HG02870 (cell line): Measurements from ENCODE around the gene PDGFB.

ENCODE experiments used
- ATAC-seq: cut with Tn5 transposase; IDR thresholded peaks from one replicate; pipeline ENCODE4 v1.9.1; 2021; ENCODE audit warnings: mild to moderate bottlenecking, moderate library complexity; ENCODE audit not compliant: unreplicated experiment

Gene PDGFB

DNA sequence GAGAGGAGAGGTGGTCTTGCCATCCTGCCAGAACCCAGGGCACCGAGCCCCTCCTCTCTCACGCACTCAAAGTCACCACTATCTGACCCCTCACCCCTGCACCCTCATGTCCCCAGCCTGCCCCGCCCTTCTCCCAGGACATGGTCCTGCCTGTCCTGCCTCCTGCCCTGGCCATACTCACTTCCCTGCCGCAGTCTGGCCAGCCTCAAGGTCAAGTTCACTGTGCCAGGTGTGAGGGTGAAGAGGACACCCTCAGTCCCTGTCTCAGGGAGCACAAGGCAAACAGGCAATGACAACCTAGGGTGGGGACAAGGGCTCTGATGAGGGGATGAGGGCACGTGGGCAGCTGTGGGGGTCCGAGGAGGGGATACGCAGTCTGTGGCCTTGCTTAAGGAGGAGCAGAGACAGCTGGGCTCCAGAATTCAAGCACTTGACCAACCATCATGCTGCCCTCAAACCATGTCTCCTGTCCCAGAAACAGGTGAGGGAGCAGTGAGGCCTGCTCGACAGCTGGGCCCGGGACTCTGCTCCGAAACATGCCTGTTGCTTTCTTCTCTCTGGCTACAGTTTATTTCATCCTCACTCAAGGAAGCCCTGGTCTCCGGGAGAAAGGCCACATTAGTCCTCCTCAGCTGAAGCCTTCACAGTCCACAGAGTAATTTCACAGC lies 36.6 kb downstream of the PDGFB start:
- ATAC-seq, result no peak

DNA sequence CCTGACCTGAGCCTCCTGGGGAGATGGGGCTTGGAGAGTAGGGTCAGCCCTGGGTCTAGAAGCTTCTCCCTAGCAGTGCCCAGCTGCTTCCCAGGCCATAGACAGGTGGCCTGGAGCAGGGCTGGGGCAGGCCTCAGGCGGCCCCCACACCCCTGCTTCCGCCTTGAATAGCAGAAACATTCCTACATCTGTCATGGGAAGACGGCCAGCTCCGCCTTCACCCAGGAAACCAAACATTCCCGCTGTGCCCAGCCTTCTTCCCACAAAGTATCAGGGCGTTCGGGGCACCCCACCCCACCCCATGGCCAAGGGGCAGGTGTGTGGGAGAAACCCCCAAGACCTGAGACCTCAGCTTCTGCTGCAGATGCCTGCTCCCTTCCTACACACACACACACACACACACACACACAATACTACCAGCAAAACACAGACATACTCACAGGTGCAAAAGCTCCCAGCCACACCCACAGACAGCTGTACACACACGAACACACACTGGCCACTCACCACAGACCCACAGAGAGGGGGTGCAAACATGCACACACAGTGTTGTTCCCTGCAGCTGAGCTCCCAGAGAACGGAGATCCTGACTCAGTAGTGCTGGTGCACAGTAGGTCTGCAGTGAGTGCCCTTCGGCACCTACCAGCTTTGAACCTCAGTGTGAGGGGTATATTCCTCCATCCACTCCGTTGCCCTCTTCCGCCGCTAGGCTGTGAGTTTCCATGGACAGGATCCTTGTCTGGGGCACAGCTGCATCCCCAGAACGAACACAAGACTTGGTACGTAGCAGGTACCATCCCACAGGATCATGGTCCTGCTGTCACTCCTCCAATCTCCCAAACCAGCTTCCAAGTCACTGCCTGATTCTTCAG lies 37.4 kb downstream of the PDGFB start:
- ATAC-seq, result no peak

DNA sequence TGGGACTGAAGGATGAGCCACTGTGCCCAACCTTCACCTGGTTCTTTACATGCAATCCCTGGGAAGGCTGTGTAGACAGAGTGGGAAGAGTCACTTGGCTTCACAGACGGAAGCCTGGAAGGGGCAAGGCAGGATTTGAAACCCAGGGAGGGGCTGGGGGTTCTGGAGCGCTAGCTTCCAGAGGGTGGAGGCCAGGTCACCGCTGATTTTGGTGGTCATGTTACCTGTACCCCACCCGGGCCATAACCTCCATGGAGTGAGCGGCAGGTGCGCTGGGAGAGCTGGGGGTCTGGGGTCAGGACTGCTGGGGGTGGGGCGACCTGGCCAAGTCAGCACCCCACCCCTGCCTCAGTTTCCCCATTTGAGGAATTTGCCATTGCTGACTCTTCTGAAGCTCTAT lies 38.3 kb downstream of the PDGFB start:
- no peak for ATAC-seq

DNA sequence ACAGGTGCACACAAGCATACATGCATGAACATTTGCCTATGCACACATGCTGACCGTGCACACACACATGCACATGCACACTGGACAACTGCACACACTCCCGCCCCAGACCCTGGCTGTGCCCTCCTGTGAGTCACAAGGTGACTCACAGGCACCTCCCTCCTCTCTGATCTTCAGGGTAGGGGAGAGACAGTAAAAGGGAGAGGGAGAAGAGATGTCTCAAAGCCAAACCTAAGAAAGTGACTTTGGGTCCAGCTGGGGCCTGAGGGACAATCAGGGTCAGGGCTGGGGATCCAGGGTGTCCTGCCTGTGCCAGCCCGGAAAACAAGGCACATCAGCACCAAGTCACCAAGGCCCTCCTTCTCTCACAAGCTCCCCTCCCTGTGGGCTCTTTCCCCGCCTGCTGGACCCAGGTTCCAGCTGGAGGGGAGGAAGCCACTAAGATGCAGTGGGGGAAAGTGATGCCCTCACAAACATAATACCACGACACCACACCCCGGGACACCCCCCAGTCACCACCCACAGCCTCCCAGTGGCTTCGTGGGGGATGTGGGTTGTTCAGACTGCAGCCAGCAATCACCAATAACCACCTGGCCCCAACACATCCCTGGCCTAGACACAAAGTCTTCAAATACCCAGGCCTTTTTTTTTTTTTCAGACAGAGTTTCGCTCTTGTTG lies 39.3 kb downstream of the PDGFB start:
- ATAC-seq, result no peak

DNA sequence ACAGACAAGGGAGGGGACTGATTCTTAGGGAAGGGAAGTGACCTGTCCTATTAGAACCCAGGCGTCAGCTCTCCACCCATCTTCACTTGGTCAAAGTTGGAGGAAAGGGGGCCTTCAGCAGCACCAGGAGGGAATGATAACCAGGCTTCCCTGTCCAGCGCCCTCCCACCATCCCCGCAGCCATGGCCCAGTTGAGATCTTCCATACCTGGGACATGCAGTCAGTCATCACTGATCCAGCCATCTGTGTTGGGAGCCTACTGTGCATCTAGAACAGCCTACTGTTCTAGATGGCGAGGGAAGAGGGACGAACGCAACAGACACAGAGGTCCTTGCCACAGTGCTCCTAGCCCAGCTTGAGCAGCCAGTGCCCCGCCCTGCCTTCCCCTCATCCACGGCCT lies 40.6 kb downstream of the PDGFB start:
- ATAC-seq, result no peak

DNA sequence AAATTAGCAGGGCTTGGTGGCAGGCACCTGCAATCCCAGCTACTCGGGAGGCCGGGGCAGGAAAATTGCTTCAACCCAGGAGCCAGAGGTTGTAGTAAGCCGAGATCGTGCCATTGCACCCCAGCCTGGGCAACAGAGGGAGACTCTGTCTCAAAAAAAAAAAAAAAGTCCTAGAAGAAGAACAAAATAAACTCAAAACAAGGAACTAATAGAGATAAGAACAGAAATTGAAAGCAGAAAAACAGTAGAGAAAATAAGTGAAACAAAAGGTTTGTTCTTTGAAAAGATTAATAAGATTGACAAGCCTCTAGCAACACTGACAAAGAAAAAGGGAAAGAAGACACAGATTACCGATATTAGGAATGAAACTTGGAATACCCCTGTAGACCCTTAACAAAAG lies 47.2 kb downstream of the PDGFB start:
- no peak for ATAC-seq

- no peak for ATAC-seq
These were observed 50.7 kb downstream of the PDGFB start for GRCh38 chr22:39194098-39194497.

- ATAC-seq, result no peak
These were observed 56.0 kb downstream of the PDGFB start for GRCh38 chr22:39188809-39189208.

DNA sequence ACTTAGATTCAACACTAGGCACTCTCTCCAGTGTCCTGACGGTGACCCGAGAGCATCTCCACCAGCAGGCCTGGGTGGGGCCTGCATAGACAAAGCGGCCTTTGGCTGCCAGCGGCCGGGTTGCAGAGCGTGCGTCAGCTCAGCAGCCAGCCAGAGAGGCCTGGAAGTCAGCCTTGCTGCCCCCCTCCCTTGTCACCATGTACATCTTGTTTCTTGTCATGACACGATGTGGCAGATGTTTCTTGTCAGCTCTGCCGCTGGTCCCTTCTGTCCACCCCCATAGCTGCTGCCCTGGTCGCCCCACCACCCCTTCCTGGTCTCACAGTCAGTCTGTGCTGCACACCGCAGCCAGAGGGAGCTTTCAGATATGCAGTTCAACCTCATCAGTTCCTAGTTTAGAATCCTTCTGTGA lies 59.2 kb downstream of the PDGFB start:
- no peak for ATAC-seq

GRCh38 chr22:39184586-39185577 lies 59.9 kb downstream of the PDGFB start:
- ATAC-seq, result no peak

DNA sequence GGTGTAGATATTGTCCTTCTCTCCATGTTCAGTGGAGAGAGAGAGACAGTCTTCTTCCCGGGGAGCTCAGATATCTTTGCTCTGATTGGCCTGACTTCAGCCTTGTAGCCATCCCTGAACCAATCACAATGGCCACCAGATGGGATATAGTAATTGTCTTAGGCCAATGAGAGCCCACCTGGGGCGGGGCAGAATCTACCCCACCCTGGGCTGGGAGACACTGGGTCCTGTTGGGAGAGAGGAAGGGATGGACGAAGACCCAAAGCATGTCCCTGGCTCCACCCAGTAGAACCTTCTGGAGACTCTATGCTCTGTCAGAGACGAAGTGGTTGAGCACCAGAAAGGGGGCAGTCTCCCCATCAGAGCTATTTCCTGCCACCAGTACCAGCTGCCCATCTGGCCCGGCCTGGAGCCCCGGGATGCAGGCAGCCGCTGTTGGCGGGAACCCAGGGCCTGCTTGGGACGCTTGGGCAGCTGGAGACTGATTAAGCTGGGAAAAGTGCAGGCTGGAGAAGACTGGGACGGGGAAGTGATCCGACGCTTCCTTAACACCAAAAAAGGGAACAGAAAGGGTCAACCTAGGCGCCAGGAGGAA lies 60.7 kb downstream of the PDGFB start:
- ATAC-seq, result no peak

GRCh38 chr22:39182478-39183030 lies 62.2 kb downstream of the PDGFB start:
- ATAC-seq, result no peak

DNA sequence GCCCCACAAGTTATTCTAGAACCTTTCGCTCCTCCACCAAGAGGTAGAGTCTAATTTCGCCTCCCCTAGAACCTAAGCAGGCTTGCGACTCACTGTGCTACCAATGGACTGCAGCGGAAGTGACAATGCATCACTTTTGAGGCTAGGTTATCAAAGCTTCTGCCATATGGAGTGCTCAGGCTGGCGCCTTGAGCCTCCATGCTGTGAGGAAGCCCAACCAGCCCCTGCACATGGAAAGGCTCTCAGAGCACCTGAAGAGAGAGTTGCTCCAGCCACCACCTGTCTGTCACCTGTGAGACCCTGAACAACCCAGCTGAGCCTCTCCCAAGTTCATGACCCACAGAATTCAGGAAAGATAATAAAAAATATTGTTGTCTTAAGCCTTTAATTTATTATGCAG lies 63.0 kb downstream of the PDGFB start:
- no peak for ATAC-seq

DNA sequence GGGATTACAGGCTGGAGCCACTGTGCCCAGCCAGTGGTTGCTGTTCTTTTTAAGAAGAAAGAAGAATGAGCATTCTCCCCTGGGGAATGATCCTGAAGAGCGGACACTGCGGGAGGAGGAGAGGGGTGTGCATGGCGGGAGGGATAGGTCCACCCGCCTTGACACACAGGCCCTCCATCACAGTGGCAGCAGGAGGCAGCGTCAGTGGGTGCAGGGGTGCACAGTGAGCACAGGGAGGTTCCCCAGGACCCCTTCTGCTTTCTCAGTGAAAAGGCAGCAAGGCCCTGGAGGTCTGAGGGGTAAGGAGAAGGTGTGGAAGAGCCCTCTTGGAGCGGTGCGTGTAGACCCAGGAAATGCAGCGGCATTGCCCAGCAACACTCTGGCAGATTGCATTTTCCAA lies 63.4 kb downstream of the PDGFB start:
- ATAC-seq, result no peak

GRCh38 chr22:39179841-39180335 lies 64.9 kb downstream of the PDGFB start:
- ATAC-seq, result no peak

DNA sequence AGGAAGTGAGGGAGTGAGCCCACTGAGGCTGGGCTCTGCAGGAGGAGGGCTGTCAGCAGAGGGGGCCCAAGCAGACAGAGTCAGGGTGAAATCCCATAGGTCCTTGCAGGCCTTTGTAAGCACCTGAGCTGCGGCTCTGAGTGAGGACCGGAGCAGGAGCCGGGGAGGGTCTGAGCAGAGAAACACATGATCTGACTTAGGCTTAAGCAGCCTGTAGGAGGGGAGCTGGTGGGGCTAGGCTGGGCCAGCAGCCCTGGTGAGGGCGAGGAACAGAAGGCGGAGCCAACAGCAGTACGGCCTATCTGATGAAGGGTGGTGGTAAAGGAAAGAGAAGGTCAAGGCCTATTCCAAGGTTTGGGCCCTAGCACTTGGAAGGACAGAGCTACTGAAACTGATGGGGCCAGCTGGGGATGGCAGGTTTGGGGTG lies 65.4 kb downstream of the PDGFB start:
- ATAC-seq, result no peak

DNA sequence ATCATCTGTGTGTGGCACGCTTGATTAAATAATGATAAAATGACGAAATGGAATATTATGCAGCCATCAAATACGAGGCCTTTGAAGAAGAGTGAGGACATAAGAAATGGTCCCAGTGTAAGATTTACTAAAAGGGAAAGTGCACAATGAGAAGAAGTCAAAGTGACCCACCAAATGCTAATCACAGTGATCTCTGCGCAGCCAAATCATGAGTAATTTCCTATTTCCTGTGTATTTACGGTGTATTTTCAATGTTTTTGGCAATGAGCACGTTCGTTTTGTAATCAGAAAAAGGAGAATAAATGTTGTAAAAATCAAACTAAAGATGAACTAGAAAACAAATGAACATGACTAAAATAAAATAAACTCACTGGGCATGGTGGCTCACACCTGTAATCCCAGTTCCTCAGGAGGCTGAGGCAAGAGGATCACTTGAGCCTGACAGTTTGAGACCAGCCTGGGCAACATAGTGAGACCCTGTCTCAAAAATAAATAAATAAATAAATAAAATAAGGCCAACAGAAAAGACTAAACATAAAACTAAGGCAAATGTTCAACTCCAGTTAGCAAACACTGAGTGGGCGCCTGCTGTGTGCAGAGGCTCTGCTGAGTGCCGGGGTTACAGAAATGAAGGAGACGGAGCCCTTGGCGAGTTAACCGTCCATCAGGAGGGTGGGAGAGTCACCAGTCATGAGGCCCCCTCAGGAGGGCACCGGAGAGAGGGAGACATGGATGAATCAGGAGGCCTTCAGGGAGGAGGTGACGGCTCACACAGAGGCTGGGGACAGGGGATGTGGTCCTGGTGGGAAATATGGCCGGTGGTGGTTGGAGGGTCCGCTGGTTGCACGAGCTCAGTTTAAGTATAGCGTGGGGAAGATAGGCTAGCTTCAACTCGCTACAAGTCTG lies 66.3 kb downstream of the PDGFB start:
- ATAC-seq, result no peak

- ATAC-seq, result no peak
These were observed 67.0 kb downstream of the PDGFB start for GRCh38 chr22:39177791-39178190.

DNA sequence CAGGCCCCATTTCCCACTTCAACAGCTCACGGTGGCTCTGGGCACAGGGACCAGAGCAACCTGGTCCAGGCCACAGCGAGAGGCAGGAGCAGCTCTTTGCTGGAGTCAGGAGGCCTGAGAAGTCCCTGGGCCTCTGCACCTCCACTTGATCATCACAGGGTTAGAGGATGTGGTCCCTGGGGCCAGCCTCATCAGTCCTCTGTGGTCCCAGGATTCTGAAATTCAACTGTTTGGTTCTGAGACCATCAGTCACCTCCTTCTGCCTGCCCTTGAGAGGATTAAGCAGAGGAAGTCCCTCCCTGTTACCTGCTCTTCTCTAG lies 67.4 kb downstream of the PDGFB start:
- no peak for ATAC-seq
